HG02642 (cell line): ENCODE results near the gene LITAFD.
"Not testable (repeated sequence)": the region's sequence is repeated elsewhere in the genome, so short reads cannot be mapped to it uniquely, and the experiment has no call there.

Experiments used
- ATAC-seq: cut with Tn5 transposase; IDR thresholded peaks from one replicate; pipeline ENCODE4 v1.9.1; 2021; ENCODE audit warnings: mild to moderate bottlenecking; ENCODE audit not compliant: unreplicated experiment, poor library complexity

The LITAFD gene

DNA sequence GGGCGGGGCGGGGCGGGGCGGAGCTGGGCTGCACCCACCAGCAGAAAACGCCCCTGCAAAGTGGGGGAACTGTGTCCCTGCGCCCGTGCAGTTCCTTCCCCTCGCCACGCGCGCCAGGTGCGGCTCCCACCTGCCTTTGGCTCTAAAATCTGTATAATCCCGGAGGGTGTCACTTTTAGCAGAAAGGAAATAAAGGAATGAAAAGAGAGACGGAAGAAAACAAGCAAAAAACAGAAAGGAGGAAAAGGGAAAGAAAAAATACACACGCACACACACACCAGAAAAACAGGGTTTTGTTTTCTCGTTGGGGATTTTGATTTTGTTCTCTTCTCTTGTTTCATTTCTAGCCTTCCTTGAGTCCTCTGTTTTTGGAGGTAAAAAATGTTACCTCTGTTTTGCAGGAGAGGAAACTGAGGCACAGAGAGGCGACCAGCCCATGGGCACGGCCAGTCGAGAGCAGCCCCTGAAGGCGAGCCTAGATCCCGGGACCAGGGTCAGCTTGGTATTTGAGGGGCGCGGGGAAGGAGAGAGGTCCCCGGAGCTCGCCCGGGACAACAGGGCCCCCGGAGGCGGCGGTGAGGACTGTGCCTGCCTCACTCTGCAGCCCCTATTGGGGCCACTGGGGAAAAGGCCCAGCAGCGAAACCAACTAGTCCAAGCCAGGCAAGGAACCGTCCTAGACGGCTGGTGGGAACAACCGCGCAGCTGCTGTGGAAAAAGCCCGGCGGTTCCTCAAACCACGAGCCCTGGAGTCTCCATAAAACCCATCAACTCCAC lies 12.8 kb upstream of the LITAFD start:
- ATAC-seq = no peak

- not testable (repeated sequence) for ATAC-seq
Observed at GRCh38 chr16:8869988-8870241, 12.2 kb upstream of the LITAFD start.

GRCh38 chr16:8872071-8872470 lies 10.1 kb upstream of the LITAFD start:
- ATAC-seq = no peak

GRCh38 chr16:8872967-8873865 lies 8.9 kb upstream of the LITAFD start:
- ATAC-seq = no peak

DNA sequence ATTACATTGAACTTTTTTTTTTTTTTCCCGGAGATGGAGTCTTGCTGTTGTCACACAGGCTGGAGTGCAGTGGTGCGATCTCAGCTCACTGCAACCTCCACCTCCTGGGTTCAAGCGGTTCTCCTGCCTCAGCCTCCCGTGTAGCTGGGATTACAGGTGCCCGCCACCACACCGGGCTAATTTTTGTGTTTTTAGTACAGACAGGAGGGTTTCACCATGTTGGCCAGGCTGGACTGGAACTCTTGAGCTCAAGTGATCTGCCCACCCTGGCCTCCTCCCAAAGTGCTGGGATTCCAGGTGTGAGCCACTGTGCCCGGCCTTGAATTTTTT lies 8.3 kb upstream of the LITAFD start:
- ATAC-seq = not testable (repeated sequence)

DNA sequence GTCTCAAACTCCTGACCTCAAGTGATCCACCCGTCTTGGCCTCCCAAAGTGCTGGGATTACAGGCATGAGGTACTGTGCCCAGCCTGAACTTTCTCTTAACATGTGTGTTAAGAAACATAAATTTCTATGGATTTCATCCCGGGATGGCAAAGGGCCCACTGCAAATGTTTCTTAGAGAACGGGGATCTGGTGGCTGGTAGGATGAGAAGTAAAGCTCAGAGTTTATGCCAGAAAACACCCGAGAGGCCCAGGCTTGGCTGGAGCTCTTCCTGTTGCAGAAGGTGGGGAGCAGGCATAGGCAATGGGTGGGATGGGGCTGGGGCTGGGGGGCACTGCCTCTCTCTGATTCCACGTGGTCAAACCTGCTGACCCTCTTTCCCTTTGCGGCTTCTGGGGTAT lies 7.8 kb upstream of the LITAFD start:
- ATAC-seq = no peak

DNA sequence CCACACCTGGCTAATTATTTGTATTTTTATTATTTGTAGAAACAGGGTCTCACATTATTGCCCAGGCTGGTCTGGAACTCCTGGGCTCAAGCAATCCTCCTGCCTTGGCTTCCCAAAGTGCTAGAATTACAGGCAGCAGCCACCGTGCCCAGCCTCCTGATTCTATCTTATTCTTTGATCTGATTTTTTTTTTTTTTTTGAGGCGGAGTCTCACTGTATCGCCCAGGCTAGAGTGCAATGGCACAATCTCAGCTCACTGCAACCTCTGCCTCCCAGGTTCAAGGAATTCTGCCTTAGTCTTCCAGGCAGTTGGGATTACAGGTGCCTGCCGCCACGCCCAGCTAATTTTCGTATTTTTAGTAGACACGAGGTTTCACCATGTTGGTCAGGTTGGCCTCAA lies 6.8 kb upstream of the LITAFD start:
- ATAC-seq = not testable (repeated sequence)

GRCh38 chr16:8877894-8878522 lies 4.1 kb upstream of the LITAFD start:
- no peak for ATAC-seq

DNA sequence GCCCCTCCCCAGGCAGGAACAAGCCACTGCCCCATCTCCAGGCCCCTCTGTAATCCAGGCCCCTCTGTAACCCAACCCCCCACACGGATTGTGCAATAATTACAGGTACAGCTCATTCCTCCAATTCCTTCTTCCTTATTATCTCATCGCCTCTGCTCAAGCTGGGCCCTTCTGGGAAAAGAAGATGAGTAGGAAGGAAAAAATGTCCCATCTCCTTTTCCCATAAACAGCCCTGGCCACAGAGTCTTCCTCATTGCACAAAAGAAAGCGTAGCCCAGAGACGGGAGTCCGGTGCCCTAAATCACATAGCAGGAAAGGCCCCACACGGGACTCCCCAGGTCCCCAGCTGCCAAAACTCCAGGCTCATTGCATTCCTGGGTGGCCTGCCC lies 3.6 kb upstream of the LITAFD start:
- ATAC-seq = no peak

DNA sequence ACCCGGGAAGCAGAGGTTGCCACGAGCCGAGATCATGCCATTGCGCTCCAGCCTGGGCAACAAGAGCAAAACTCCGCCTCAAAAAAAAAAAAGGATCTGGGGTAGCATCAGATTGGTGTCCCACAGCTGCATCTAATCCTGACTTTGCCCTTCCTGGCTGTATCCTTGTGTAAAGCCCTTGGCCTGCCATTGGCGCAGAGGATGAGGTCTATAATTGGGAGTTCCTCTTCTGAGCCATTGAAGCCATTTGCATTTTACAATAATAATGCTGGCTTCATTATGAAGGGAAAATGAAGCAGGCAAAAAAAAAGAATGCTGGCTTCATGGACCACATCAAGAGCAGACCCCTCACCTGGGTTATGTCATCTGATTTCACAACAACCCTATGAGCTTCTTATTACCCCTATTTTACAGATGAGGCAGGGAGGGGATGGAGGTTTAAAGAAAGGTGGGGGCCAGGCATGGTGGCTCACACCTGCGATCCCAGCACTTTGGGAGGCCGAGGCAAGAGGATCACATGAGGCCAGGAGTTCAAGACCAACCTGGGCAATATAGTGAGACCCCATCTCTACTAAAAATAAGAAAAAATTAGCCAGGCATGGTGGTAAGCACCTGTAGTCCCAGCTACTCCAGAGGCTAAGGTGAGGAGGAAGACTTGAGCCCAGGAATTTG lies 1.2 kb upstream of the LITAFD start:
- ATAC-seq = no peak

GRCh38 chr16:8882725-8883377 lies 700 bp downstream of the LITAFD start:
- no peak for ATAC-seq

- no peak for ATAC-seq
Observed at GRCh38 chr16:8885674-8886592, 3.8 kb downstream of the LITAFD start.

GRCh38 chr16:8886593-8887430 lies 4.7 kb downstream of the LITAFD start:
- ATAC-seq = no peak

- ATAC-seq = no peak
Observed at GRCh38 chr16:8887431-8887765, 5.2 kb downstream of the LITAFD start.

GRCh38 chr16:8887952-8888560 lies 5.9 kb downstream of the LITAFD start:
- ATAC-seq = no peak

- no peak for ATAC-seq
Observed at GRCh38 chr16:8888951-8889892, 7.1 kb downstream of the LITAFD start.

GRCh38 chr16:8889893-8890548 lies 7.9 kb downstream of the LITAFD start:
- ATAC-seq = no peak
